Ishikawa (cell line): ENCODE measurements around the gene PRPS1.

Experiments
- CEBPB ChIP-seq: IDR thresholded peaks from 2 replicates; pipeline ENCODE4 v1.6.1; 2012
- CREB1 ChIP-seq: IDR thresholded peaks from 2 replicates; pipeline ENCODE4 v1.6.1; 2012; ENCODE audit warnings: low read depth
- EGR1 ChIP-seq: IDR thresholded peaks from 2 replicates; pipeline ENCODE4 v1.6.1; 2012
- EP300 ChIP-seq: IDR thresholded peaks from 2 replicates; pipeline ENCODE4 v1.6.1; 2012; ENCODE audit warnings: borderline replicate concordance
- FOXM1 ChIP-seq: IDR thresholded peaks from 2 replicates; pipeline ENCODE4 v1.6.1; 2012; ENCODE audit warnings: low read depth, borderline replicate concordance
- NFIC ChIP-seq: IDR thresholded peaks from 2 replicates; pipeline ENCODE4 v1.6.1; 2012
- RAD21 ChIP-seq: IDR thresholded peaks from 2 replicates; pipeline ENCODE4 v1.6.1; 2012; ENCODE audit warnings: low read depth
- TAF1 ChIP-seq: IDR thresholded peaks from 2 replicates; pipeline ENCODE4 v1.6.1; 2012; ENCODE audit warnings: low read depth, mild to moderate bottlenecking
- TEAD4 ChIP-seq: IDR thresholded peaks from 2 replicates; pipeline ENCODE4 v1.6.1; 2012
- USF1 ChIP-seq: IDR thresholded peaks from 2 replicates; pipeline ENCODE4 v1.6.1; 2012
- YY1 ChIP-seq: IDR thresholded peaks from 2 replicates; pipeline ENCODE4 v1.6.1; 2012; ENCODE audit warnings: low read depth

GRCh38 chrX:107579956-107580355, 48.4 kb upstream of the PRPS1 start:
- no peak for TF ChIP-seq TAF1
- TF ChIP-seq YY1 = no peak
- TF ChIP-seq TEAD4 = no peak
- no peak for TF ChIP-seq RAD21
- TF ChIP-seq USF1 = no peak
- TF ChIP-seq FOXM1 = no peak
- TF ChIP-seq CREB1 = no peak
- no peak for TF ChIP-seq EP300
- no peak for TF ChIP-seq EGR1
- TF ChIP-seq CEBPB = no peak
- TF ChIP-seq NFIC = no peak
